Measurements from ENCODE around the gene CT45A3.
"Not testable (repeated sequence)": the region's sequence is repeated elsewhere in the genome, so short reads cannot be mapped to it uniquely, and the experiment has no call there.

Gene CT45A3
- 0 reads per million in 3 experiments for total RNA-seq

GRCh38 chrX:135768091-135768490 is at the start of gene CT45A3:
CT45A3 (minus strand) TSS chrX:135768191; CDS start chrX:135764444, 3,747 bp downstream.
- DNase-seq: not testable (repeated sequence)

GRCh38 chrX:135802687-135803086 is 34.7 kb upstream of the CT45A3 start, which contains the start of gene CT45A6:
CT45A6 (minus strand) TSS chrX:135802787; CDS start chrX:135798993, 3,794 bp downstream.
- not testable (repeated sequence) for DNase-seq

GRCh38 chrX:135785403-135785802 is 17.4 kb upstream of the CT45A3 start, which contains the start of gene CT45A5:
CT45A5 (minus strand) TSS chrX:135785503; CDS start chrX:135781729, 3,774 bp downstream.
- not testable (repeated sequence) for DNase-seq

GRCh38 chrX:135744739-135745138 is 23.3 kb downstream of the CT45A3 start:
- DNase-seq: not testable (repeated sequence)

GRCh38 chrX:135741192-135741715 is 26.7 kb downstream of the CT45A3 start:
- DNase-seq: no peak

GRCh38 chrX:135740681-135741149 is 27.3 kb downstream of the CT45A3 start:
- DNase-seq: no peak

- no peak for DNase-seq
These were observed 30.5 kb downstream of the CT45A3 start for GRCh38 chrX:135737366-135738071.

- not testable (repeated sequence) for DNase-seq
These were observed 33.3 kb downstream of the CT45A3 start for GRCh38 chrX:135734666-135735065.

- no peak for DNase-seq
These were observed 54.2 kb downstream of the CT45A3 start for GRCh38 chrX:135713795-135714194.

- DNase-seq: not testable (repeated sequence)
These were observed 54.8 kb downstream of the CT45A3 start, which contains the start of gene CT45A1 for GRCh38 chrX:135713183-135713689. CT45A1 (plus strand) TSS chrX:135713639; CDS start chrX:135718941, 5,302 bp downstream.

Data from central memory CD4-positive, alpha-beta T cell (primary cell).